ENCODE measurements around the gene DRC3.
"Not testable (repeated sequence)": the region's sequence is repeated elsewhere in the genome, so short reads cannot be mapped to it uniquely, and the experiment has no call there.

Gene DRC3

GRCh38 chr17:17994271-17995069 is 21.8 kb downstream of the DRC3 start:
- peak; percentile 42 for DNase-seq

- DNase-seq = not testable (repeated sequence)
These were observed 23.2 kb downstream of the DRC3 start for GRCh38 chr17:17995887-17996286.

- DNase-seq = no peak
These were observed 26.3 kb downstream of the DRC3 start for GRCh38 chr17:17998934-17999333.

- no peak for DNase-seq
These were observed 26.8 kb downstream of the DRC3 start for GRCh38 chr17:17999364-18000029.

- DNase-seq = no peak
These were observed 27.4 kb downstream of the DRC3 start for GRCh38 chr17:18000030-18000408.

GRCh38 chr17:18002171-18002570 is 29.5 kb downstream of the DRC3 start:
- no peak for DNase-seq

- no peak for DNase-seq
These were observed 31.7 kb downstream of the DRC3 start for GRCh38 chr17:18004345-18004744.

- no peak for DNase-seq
These were observed 32.2 kb downstream of the DRC3 start for GRCh38 chr17:18004884-18005305.

GRCh38 chr17:18005496-18005895 is 32.8 kb downstream of the DRC3 start:
- no peak for DNase-seq

GRCh38 chr17:18006495-18007239 is 34.0 kb downstream of the DRC3 start:
- DNase-seq = no peak

- no peak for DNase-seq
These were observed 36.0 kb downstream of the DRC3 start for GRCh38 chr17:18008496-18009268.

GRCh38 chr17:18009609-18010420 is 37.2 kb downstream of the DRC3 start:
- no peak for DNase-seq

- no peak for DNase-seq
These were observed 38.6 kb downstream of the DRC3 start for GRCh38 chr17:18011286-18011685.

GRCh38 chr17:18014006-18014405 is 41.3 kb downstream of the DRC3 start:
- DNase-seq = no peak

GRCh38 chr17:18015593-18015992 is 42.9 kb downstream of the DRC3 start:
- no peak for DNase-seq

GRCh38 chr17:18016426-18016825 is 43.8 kb downstream of the DRC3 start:
- DNase-seq = no peak

GRCh38 chr17:18017958-18018357 is 45.3 kb downstream of the DRC3 start:
- DNase-seq = no peak

- no peak for DNase-seq
These were observed 45.8 kb downstream of the DRC3 start for GRCh38 chr17:18018411-18018921.

- DNase-seq = no peak
These were observed 47.1 kb downstream of the DRC3 start for GRCh38 chr17:18019838-18020154.

GRCh38 chr17:18020971-18021370 is 48.3 kb downstream of the DRC3 start:
- DNase-seq = no peak

- DNase-seq = no peak
These were observed 48.7 kb downstream of the DRC3 start for GRCh38 chr17:18021372-18021771.

Data from stimulated activated CD8-positive, alpha-beta memory T cell treated with anti-CD3 and anti-CD28 coated beads, Interleukin-4, amount 100 ng/mL, for 48 hours (primary cell).